OCI-M2 (cell line): ENCODE results near the gene FAM81A.
"Not testable (repeated sequence)": the region's sequence is repeated elsewhere in the genome, so short reads cannot be mapped to it uniquely, and the experiment has no call there.

Experiments
- DNase-seq: peaks from one replicate; lab custom pipeline; 2025; ENCODE audit not compliant: unreplicated experiment; lab: John Stamatoyannopoulos, UW

Gene FAM81A

DNA sequence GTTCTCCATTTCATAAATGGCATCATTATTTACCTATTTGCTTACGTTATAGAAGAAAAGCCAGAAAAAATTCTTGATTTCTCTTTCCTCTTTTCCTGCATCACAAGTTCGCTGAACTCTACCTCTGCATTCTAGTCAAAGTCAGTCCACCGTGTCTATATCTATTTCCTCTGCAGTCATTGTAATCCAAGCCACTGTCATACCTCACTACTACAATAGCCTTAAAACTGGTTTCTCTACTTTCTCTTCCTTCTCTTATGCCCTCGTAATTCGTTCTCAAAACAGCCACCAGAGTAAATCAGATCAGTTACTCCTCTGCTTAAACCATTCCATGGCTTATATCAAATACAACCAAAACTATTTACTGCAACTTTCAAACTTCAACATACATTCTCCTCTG lies 13.4 kb upstream of the FAM81A start:
- no peak for DNase-seq

DNA sequence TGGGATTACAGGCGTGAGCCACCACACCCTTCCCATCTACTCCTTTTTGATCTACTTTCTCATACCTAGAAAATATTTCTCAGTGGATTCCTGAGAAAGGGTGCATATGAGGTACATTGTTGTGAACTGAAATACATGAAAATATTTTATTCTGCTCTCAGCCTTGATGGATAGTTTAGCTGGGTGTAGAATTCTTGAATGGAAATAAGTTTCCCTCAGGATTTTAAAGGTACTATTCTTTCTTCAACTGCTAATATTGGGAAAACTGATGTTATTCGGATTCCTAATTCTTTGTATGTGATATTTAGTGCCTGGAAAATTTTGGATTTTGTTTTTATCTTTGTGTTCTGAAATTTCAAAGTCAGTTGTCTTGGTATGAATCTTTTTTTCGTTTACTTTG lies 9.1 kb upstream of the FAM81A start:
- not testable (repeated sequence) for DNase-seq

DNA sequence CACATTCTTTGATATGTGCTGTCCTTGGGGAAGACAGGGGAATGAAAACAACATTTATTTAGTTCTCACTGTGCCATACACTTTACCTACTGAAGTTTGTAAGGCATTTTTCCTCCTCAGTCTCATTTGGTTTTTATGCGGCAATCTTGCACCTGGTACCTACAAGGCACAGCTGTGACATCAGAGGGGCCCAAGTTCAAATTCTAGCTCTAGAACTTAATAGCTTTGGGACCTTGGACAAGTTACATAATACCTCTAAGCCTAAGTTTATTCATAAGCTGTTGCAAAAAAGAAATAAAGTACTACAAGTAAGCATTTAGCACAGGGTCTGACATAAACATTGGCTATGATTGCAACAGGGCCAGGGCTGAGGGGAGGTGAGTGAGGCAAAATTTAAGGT lies 5.6 kb upstream of the FAM81A start:
- DNase-seq = no peak

DNA sequence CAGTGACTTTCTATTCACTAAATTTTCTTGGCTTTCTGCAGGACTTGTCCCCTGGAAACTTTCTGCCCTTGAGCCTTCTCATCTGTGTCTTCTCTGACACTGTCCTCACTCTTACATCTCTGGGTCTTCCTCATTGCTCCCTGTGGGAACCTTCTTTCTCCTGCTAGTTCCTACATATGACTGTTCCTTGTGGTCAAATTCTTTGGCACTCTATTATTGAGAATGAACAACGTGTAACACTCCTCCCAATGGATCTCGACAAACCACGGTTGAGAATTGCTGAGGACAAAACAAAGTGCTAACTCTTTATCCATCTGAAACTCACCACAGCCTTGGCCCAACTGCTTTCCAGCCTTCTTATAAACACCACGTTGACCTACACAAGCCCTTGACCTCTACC lies 3.5 kb upstream of the FAM81A start:
- DNase-seq = no peak

DNA sequence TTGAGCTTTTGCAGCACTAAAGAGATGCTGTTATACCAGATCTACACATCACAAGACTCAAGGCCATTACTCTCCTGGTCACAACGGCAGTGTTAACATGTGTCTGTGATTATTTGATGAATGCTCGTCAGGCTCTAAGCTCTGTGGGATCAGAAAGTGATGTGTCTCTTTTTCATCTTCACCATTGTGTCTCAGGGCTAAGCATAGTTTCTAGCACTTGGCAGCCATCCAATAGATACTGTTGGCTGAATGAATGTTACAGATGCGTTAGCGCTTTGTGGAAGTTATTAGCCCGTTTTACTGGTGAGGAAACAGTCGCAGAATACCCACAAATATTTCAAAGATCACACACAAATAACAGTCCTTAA lies 1.2 kb upstream of the FAM81A start:
- no peak for DNase-seq

DNA sequence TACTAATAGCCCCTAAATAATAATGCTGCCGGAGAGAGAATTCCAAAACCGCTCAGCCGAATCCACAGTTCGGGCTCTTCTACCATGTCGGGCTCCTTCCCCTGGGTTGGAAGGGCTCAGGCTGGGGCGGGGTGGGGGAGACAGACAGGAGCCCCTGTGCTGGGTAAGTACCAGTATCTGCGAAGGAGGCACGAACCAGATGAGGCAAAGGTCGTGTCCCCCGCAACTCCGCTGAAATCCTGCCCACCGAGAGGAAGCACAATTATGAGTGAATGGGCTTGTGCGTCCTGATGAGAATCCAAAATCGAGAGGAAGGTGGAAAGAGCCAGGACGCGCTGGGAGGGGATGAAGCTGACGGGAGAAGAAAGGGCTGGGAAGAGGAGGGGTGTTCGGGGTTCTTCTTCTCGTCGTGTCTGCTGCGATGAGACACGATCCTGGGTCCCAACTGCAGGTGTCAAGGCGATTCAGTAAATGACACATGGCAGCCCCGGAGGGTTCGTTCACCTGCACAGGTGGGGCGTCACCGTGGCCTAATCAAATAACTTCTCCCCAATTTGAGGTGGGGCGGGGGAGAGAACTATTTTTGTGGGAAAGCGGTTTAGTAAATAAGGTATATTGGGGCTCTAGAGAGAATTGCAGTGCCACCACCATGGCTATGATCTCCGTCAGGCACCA lies 707 bp upstream of the FAM81A start:
- no peak for DNase-seq

DNA sequence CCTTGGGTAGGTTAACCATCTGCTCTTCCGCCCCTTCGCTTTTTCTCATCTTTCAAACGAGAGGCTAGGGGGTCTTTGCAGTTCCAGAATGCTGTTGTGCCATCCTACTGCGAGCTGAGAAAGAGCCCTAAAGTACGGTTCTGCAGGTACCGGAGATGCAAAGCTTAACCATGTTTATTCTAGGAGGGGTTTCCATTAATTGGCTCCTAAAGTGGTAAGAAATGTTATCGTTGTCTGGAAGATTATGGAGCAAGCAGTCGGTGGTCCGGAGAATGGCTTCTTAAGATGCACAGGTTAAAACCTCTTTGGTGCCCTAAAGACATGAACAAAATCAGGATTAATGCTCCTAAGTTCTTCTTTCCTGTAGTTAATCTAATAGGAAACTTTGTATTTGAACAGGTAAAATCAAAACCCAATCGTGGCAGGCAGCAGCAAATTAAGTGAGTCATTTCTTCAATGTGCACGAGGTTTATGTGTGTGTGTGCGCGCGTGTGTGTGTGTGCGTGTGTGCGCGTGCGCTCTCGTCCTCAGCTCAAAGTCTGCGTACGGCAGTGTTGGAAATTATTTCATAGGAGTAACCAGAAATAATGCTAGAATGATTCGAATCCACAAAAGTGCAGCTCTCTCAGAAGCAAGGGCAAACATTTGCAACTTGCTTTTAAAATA lies 772 bp downstream of the FAM81A start:
- no peak for DNase-seq

DNA sequence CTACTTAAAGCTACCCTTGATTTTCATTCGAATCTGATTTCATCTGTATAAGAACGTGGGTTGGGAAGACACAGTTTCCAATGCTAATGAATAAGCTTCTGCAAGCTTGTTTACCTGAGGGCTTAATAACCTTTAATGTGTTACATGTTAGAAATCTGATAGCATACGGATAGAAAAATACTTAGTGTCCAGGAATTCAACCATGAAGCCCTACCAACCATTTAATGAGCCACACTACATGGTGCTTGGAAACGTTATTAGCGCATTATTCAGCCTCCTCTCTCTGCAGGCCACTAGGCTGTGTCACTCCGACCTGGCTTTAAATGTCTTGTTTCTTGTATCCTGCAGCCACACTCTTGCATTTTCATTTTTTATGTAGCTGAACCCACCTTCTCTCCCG lies 1.6 kb downstream of the FAM81A start:
- DNase-seq = no peak

DNA sequence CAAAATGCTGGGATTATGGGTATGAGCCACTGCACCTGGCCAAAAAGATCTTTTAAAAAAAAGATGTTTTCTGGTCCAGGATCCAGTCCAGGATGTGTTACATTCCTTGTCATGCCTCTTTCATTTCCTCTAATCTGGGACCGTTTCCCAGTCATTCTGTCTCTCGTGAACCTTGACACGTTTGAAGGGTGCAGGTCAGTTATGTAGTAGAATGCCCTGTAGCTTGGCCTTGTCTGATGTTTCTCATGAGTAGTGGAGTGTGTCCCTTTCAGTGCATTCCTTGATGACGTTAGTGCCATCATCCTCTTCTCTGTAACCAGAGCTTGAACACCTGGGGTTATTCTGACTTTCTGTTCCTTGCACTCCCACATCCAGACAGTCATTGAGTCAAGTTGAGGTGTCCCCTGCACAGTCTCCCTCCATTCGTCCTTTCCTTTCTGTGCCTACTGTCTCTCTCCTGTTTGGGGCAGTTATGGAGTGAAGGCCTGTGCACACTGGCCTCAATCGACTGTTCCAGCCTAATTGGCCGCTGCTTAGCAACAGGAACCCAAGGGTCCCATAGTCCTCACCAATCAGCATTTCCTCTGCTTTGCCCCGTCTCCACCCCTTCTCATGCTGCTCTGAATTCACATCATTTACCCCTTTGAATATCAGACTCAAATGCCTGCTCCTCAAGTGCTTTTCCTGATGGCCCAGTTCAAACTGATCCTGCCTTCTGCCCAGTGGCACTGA lies 5.5 kb downstream of the FAM81A start:
- DNase-seq = no peak

DNA sequence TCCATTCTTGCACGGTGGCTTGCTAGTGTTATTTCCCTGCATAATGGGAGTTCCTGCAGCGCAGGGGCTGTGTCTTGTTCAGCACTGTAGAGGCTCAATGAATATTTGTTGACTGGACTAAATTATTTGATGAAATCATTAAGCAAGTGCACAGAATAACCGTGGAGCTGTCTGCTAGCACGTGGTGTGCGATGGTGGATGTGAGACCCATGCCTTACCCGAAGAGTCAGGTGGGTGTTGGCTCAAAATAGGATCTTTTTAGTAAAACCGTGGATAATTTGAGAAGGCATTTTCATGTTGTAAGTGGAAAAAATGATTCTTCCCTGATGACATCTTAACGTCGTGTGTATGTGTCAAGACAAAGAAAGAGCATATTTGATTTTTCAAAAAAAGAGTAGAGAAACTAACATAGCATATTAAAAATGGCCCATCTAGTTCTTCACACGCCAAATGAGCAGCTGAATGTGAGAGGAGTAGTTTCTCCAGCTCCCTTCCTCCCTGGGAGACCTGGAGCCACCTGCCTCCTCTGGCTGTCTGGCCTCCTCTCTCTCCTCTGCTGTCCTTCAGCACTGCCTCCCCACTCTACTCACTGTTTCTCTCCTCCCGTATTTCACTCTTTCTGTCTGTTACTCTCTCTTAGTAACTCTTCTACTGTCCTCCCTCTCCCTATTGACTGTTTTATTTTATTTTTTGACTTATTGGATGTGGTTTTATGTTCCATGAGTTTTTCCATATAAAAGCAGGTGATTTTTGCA lies 6.3 kb downstream of the FAM81A start:
- DNase-seq = no peak

DNA sequence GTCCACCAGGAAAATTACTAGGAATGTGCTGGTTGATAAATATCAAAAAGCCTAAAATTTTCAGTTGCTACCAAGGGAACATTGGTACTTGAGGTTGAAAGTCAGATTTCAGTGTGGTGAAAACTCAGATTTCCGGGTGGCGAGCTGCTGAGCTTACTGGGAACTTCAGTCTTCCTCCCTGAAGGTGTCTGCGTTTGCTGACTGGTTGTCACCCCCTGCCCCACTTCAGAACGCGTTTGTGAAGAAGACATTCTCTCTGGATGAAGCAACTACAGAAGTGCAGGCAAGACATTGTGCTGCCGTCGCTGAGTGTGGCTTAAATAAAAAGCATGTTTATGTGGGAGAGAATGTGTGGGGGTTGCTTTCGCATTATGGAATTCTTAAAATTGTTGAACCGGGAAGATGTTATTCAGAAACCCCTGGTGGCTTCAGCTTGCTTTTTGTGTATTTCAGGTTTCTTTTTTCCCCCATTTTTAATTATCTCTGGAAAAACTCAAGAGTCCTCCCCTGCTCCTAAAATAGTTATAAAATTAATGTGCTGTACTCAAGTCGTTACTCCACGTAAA lies 7.1 kb downstream of the FAM81A start:
- no peak for DNase-seq

DNA sequence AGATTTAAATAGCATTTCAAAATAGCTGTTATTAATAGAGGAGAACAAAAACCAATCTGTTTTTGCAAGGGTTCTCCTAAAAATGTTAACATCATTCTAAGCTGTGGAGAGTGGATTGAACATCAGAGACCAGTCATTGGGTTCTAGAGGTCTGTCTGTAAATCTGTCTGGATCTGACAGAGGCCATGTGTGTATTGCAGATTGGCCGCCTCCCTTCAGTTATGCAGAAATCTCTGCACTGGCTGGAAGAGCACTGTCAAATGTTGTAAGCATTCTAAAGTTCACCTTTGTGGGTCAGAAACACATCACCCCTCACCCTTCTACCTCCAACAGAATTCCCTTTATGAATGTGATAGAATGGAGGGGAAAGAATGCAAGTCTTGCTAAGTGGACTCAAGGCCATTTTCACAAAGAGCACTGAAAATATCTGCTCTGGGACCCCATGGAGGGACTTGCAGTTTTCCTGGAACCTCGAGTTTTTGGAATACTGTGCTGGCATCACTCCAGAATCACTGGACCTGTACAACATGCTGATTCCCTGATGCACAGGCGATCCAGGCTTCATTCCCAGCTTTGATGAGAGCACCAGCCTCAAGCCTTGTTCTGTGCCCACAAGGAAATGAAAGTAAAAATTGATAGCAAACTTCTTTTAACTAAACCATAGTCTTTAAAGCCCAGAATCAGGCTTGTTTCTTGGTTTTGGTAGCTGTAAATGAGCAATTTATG lies 8.4 kb downstream of the FAM81A start:
- no peak for DNase-seq

DNA sequence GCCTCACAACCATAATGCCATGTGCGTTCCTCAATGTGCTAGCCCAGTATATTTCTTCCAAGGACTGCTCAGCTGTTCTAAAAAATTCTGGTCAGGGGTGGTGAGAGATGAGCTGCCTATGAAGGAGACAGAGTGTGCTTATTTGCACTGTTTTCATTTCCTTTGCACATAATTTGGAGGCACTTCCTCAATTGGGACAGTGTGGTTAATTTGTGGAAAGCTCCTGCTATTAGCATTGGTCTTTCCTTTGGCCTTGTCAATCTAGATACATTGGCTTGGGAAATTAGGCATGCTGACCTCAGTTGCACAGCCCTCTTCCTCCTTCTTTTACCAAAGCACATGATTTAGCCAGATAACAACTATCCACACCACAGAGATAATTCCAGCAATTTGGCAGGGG lies 9.4 kb downstream of the FAM81A start:
- DNase-seq = no peak

DNA sequence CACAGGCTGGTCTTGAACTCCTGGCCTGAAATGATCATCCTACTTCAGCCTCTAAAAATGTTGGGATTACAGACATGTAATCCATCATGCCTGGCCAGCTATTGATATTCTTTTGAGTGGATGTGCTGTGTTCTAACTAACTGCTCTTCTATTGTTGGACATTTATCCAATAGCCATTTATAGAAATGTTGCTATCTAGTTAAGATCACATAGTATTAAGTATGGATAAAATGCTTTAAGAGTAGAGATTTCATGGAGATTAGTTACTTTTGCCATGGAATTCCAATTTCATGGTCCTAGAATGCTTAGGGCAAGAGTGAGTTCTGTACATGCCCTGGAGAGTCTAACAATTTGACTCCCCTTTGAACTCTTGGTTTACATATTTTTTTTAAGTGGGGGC lies 10.9 kb downstream of the FAM81A start:
- DNase-seq = no peak

DNA sequence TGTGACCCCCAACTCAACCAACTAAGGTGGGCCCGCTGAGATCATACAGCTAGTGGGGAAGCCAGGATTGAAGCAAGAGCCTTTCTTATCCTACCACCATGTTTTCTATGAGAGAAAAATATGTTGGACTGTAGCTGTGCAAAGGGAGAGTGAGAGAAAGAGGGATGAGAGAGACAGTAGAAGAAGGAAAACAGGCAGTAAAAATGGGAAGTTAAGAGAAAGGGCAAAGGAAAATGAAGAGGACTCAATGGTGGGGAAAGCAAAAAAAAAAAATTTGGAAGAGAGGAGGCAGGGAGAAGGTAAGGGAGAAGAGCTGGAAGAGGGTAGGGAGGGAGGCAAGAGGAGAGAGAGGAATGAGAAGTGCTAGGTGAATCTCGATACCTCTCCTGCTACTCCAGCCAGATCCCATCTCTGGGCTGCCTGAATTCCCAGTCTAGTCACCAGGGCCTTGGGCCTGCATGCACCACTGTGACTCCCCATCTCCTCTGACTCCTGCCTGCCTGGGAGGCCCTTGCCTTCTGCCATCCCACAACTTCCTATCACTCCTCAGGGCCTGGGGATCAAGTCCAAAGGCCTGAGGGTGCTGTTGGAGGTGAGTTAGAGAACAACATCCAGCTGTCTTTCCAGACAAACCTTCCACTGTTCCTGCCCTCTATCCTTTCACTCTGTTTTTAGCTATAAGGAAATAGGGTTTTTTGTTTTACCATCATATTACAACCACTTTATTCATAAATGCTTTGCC lies 15.7 kb downstream of the FAM81A start:
- no peak for DNase-seq

DNA sequence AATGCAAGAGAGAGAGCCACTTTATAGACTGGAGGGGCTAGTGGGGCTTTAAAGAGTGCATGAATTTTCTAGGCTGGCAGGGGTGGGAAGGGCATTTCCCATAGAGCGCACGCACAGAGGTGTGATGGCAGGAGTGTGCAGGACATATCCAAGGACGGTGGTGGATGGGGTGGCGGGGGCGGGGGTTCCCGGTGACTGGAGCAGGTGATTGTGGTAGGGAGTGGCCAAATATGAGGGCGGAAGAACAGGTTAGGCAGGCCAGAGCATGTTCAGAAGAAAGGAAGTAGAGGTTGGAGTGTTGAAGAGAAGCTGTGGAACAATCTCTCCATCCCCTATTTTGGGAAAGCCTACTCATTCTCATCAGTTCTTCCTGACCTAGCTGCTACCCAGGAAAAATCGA lies 18.1 kb downstream of the FAM81A start:
- no peak for DNase-seq

DNA sequence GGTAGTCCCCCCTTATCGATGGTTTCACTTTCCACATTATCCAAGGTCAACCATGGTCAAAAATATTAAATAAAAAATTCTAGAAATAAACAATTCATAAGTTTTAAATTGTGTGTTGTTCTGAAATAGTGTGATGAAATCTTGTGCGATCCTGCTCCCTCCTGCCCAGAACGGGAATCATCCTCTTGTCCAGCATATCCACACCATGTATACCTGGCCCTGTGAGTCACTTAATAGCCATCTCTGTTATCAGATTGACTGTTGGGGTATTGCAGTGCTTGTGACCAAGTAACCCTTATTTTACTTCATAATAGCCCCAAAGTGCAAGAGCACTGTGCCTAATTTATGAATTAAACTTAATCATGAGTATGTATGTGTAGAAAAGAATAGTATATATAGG lies 19.1 kb downstream of the FAM81A start:
- DNase-seq = no peak

DNA sequence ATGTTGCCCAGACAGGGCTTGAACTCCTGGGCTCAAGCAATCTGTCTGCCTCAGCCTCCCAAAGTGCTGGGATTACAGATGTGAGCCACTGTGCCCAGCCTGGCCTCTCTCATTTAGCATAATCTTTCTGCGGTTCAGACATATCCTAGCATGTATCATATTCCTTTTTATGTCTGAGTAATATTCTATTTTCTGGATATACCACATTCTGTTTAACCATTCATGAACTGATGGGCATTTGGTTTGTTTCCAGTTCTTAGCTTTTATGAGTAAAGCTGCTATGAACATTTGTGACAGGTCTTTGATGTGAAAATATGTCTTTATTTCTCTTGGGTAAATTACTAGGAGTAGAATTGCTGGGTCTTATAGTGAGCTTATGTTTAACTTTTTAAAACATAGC lies 23.5 kb downstream of the FAM81A start:
- DNase-seq = no peak

DNA sequence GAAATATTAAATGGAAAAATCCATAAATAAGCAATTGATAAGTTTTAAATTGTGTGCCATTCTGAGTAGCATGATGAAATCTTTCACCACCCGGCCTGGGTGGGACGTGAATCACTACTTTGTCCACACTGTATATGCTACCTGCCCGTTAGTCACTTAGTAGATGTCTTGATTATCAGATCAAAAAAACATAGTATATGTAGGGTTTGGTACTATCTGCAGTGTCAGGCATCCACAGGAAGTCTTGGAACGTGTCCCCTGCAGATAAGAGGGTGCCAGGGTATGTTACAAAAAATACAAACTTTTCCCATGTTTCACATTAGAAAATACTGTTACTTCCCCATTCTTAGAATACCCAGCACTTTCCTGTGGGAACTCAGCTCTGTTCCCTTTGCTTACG lies 35.2 kb downstream of the FAM81A start:
- DNase-seq = no peak

DNA sequence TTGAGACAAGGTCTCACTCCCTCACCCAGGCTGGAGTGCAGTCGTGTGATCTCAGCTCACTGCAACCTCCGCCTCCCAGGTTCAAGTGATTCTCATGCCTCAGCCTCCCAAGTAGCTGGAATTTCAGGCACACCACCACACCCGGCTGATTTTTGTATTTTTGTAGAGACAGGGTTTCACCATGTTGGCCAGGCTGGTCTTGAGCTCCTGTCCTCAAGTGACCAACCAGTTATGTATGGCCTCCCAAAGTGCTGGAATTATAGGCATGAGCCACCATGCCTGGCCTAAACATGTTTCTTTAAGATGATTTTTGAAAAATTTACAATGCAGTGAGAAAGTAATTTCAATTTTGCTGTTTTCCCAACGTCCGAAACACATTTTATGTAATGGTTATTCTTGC lies 37.2 kb downstream of the FAM81A start:
- not testable (repeated sequence) for DNase-seq
